Measurements from ENCODE around the gene TRIM15. TPM values are rescaled to one million over a fixed set of nuclear protein-coding genes. Genes with fewer than 3 reads are reported as not detected.
A peak's percentile ranks its signal among the peaks of the same experiment; 100 is the strongest.

TRIM15 gene
- total and polyA plus RNA-seq, 10 of the 15 experiments (the other 5 are each of a cell fraction or from before 2014, with no cell fraction given): 0.29 TPM; not detected in 9

GRCh38 chr6:30171677-30172471 lies 8.5 kb downstream of the TRIM15 start:
- ChIA-PET RAD21 (ENCODE audit: unreplicated experiment) (interaction anchor here (0.6 to 1.6 kb wide), 4 partner anchors 61 to 69 kb away, joined by 4 to 10 read pairs (median 4); no protein-coding TSS in a partner anchor), CTCF (interaction anchor here (0.9 to 2.2 kb wide), 6 partner anchors 39 to 522 kb away, joined by 3 to 26 read pairs (median 4); no protein-coding TSS in a partner anchor), SMC1A (ENCODE audit: uncharacterized antibody, unreplicated experiment) (interaction anchor here (0.9 to 1.8 kb wide), 3 partner anchors 24 to 68 kb away, joined by 3 to 8 read pairs (median 6); no protein-coding TSS in a partner anchor), POLR2A (no interaction called here)
- H3K9me3 ChIP-seq (replicated peaks; ENCODE audit: control insufficient read depth, insufficient read depth, low read length): no peaks in the 10 kb centered on the region
- FAIRE-seq: no peak
- no peaks in the 10 kb centered on the region for H3K36me3 ChIP-seq (ENCODE audit: control insufficient read depth in 2 of 2, insufficient read depth in 2 of 2, low read length in 1 of 2)
- 26% methylated on average over 42 of the region's 62 CpGs for WGBS (ENCODE audit: insufficient coverage, insufficient replicate concordance, low lambda C conversion rate, missing lambda C conversion rate)
- peak; percentile 33 for ATAC-seq
- TF ChIP-seq ZZZ3 (IDR thresholded peaks at IDR 0.05; ENCODE audit: control insufficient read depth, insufficient read length, low read depth): no peak
- TF ChIP-seq MTA2 (IDR thresholded peaks at IDR 0.05; ENCODE audit: low read depth): no peak
- no peak for TF ChIP-seq SUPT20H (IDR thresholded peaks at IDR 0.05; ENCODE audit: borderline replicate concordance, control insufficient read depth, low read depth, low read length)
- TF ChIP-seq SPI1 (IDR thresholded peaks at IDR 0.05; ENCODE audit: borderline replicate concordance, insufficient read depth, low read depth, low read length): no peak
- TF ChIP-seq CHD1 (IDR thresholded peaks at IDR 0.05; ENCODE audit: low read depth, low read length): no peak
- no peak for TF ChIP-seq POLR2AphosphoS2 (IDR thresholded peaks at IDR 0.05; ENCODE audit: low read depth, low read length)
- no peak for TF ChIP-seq MAX (IDR thresholded peaks at IDR 0.05; ENCODE audit: low read depth, low read length)
- no peak for TF ChIP-seq NKRF (conservative IDR thresholded peaks at IDR 0.05)
- TF ChIP-seq NR2F1 (conservative IDR thresholded peaks at IDR 0.05): no peak
- TF ChIP-seq GABPA (IDR thresholded peaks at IDR 0.05; ENCODE audit: low read depth): no peak
- TF ChIP-seq POLR2AphosphoS5 (IDR thresholded peaks at IDR 0.05; ENCODE audit: low read length): no peak
- no peak for TF ChIP-seq TBL1XR1 (IDR thresholded peaks at IDR 0.05; ENCODE audit: low read depth, low read length)
- TF ChIP-seq ELK1 (IDR thresholded peaks at IDR 0.05; ENCODE audit: low read depth, low read length): no peak
- TF ChIP-seq TCF3 (IDR thresholded peaks at IDR 0.05; ENCODE audit: borderline replicate concordance, insufficient read depth, low read depth, low read length): no peak
- TF ChIP-seq TCF7 (IDR thresholded peaks at IDR 0.05; ENCODE audit: borderline replicate concordance): no peak
- no peak overlapping the region for H3K4me2 ChIP-seq (ENCODE audit: control insufficient read depth, insufficient read depth)
- no peaks in the 10 kb centered on the region for H3K79me2 ChIP-seq (ENCODE audit: control insufficient read depth, insufficient read depth, low read length)
- no peak for DNase-seq (ENCODE audit: low read depth, low spot score)
- no peaks in the 10 kb centered on the region for H4K20me1 ChIP-seq (ENCODE audit: control insufficient read depth, insufficient read depth)
- H2AFZ ChIP-seq (ENCODE audit: control insufficient read depth, low read depth, low read length): no peak overlapping the region
- H3K4me3 ChIP-seq: no peak overlapping the region
- in situ Hi-C loops (cut with MboI) (no loop called here), intact Hi-C loops (cut with micrococcal nuclease; ENCODE audit: unreplicated experiment) (loop anchor here (2.0 to 5.0 kb wide), 2 partner anchors 41 to 325 kb away; no protein-coding TSS in a partner anchor)
- peaks cover 8 to 20% of the 10 kb centered on the region in 2 experiments for H3K27me3 ChIP-seq (replicated peaks in 1 of 2; ENCODE audit: control insufficient read depth in 2 of 2, insufficient read depth in 2 of 2, low read length in 1 of 2)
- H3K9ac ChIP-seq (ENCODE audit: control insufficient read depth, insufficient read depth, low read length): no peak overlapping the region
- no TSS peak for BruUV-seq (replicated peaks)
- H3K4me1 ChIP-seq (ENCODE audit: control insufficient read depth, insufficient read depth, low read length): no peaks in the 10 kb centered on the region
- H3K27ac ChIP-seq (ENCODE audit: control insufficient read depth, insufficient read depth): no peak overlapping the region

Data from GM12878 (cell line).